ENCODE measurements around the gene POLD1.
"Not testable (repeated sequence)": the region's sequence is repeated elsewhere in the genome, so short reads cannot be mapped to it uniquely, and the experiment has no call there.

The POLD1 gene

DNA sequence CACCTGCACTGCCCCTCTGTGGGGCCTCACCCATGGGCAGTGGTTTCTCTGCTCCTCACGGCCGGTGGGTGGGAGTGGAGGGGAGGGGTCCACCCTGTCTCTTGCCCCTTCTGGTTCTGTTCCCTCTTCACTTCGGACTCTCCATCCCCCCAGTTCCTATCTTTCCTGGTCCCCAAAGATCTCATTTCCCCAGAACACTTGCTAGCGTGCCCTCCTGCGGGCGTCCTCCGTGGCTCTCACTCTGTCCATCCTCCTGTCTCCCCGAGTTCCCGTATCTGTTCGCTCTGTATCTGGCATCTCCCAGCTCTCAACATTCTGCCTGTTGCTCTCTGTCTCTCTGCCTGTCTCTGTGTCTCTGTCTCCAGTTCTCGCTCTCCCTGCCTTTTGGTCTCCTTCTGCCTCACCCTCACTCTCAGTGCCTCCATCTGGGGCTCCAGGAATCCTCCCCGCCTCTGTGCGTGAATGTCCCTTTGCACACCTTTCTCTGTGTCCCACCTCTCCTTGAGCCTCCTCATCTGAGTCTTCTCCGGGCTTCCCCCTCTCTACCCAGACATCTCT, 35.0 kb downstream of the POLD1 start:
- DNase-seq: no peak

GRCh38 chr19:50419580-50420035, 35.5 kb downstream of the POLD1 start:
- no peak for DNase-seq

DNA sequence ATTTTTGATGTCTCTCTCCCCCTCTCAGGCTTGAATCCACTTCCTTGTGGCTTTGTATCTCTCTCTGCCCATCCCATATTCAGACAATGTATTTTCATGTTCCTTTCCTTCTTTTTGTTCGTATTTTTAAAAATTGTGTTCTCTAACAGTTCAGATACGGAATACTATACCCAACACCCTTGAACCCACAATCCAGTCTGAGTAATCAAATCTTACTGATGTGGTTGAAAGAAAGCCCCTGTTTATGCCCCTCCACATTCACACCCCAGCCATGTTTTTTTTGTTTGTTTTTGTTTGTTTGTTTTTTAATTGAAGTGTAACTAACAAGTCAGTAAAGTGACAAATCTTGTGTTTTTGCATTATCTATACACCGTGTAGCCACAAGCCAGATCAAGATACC, 36.0 kb downstream of the POLD1 start:
- no peak for DNase-seq

DNA sequence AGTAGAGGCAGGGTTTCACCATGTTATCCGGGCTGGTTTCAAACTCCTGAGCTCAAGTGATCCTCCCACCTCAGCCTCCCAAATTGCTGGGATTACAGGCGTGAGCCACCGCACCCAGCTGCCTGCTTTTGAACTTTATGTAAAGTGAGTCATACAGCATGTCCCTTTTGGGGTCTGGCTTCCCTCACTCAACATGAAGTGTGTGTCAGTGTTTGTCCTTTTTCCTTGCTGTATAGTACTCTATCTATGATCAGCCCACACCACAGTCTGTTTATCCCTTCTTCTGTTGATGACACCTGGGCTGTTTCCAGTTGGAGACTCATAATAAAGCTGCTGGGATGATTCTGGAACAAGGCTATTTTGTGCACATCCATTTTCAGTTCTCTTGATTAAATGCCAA, 36.7 kb downstream of the POLD1 start:
- DNase-seq: no peak

DNA sequence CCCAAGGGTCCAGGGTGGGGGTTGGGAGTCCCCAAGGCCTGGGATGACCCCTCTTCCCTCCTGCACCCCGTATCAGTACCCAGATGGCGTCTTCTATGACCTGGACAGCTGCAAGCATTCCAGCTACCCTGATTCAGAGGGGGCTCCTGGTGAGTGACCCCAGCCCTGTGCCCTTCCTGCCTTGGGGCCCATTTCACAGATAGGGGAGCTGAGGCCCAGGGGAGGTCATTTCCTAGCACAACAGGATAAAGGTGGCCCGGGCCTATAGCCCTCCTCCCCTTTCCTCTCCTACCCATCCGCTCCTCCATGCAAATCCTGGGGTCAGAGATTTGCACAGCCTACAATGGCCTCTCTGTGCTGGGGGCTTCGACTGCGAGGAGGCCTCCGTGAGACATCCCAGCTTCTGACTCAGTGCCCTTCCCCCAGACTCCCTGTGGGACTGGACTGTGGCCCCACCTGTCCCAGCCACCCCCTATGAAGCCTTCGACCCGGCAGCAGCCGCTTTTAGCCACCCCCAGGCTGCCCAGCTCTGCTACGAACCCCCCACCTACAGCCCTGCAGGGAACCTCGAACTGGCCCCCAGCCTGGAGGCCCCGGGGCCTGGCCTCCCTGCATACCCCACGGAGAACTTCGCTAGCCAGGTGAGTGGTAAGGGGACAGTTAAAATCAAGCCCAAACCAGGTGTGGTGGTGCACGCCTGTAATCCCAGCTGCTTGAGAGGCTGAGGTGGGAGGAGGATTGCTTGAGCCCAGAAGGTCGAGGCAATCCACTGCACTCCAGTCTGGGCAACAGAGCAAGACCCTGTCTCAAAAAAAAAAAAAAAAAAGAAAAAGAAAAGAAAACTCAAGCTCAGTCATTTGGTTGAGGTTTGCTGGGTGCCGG, 38.5 kb downstream of the POLD1 start:
- no peak for DNase-seq

DNA sequence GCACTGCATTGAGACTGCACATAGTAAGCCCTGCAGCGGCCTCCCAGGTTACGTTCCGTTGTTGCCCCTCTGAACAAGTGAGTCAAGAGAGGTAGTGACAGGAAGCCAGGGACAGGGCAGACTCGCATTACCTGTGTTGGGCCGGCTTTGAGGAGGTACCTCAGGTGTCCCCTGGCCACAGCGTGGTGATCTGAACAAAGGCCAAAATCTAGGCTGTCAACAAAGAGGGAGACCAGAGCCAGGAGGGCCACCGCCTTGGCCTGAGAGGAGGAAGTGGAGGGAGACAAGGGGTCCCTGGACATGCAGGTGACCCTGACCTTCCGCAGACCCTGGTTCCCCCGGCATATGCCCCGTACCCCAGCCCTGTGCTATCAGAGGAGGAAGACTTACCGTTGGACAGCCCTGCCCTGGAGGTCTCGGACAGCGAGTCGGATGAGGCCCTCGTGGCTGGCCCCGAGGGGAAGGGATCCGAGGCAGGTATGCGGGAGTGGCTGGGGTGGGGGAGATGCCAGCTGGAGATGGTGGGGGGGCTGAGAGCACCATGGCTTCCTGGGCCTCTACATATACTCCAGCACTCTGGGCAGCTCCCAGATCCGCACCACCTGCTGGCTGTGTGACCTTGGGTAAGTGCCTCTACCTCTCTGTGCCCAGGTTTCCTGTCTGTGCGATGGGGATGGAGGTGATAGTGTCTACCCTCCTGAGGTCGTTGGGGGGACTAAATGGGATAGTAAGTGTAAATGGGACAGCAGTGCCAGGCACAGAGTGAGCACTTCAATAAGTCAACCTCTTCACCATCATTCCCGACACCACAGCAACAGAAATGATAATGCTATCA, 39.3 kb downstream of the POLD1 start:
- no peak for DNase-seq

GRCh38 chr19:50425581-50425980, 41.4 kb downstream of the POLD1 start:
- no peak for DNase-seq

- DNase-seq: no peak
Observed at GRCh38 chr19:50427318-50427925, 43.3 kb downstream of the POLD1 start.

GRCh38 chr19:50427997-50428425, 43.9 kb downstream of the POLD1 start:
- no peak for DNase-seq

GRCh38 chr19:50428772-50429463, 44.8 kb downstream of the POLD1 start:
- no peak for DNase-seq

GRCh38 chr19:50430888-50431342, 46.8 kb downstream of the POLD1 start:
- no peak for DNase-seq

GRCh38 chr19:50431343-50432220, 47.4 kb downstream of the POLD1 start:
- no peak for DNase-seq

DNA sequence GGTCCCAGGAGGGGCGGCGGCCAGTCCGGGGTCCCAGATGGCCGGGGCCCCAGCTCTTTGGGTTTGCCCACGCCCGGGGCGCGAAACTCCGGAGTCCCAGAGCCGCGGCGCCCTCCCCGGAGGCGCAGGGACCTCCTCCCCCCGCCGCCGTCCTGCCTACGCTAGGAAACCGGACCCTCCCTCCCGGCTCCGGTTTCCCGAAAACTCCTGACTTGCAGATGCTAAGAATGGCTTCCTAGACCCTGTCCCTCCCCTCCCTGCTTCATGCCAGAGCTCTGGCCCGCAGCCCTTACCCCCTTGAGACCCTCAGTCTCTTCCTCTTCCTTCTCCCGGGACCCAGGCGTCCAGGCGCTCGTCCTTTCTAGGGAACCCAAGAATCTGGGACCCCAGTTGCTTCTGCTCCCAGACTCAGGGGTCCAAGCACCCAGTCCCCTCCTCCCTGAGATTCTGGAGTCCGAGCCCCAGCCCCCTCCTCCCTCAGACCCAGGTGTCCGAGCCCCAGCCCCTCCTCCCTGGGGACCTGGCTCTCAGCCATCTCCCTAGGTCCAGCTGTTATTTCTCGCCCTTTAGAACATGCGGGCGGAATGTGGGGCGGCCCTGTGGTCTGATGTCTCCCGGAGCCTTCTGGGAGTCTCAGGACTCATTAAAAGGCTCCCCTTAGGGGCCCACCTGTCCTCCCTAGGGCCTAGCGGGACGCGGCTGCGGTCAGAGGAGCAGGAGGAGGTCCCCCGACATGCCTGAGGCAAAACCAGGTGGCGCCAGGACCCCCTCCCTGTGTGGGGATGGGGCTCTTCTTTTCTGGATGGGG, 48.3 kb downstream of the POLD1 start, which contains the start of gene MYBPC2:
Gene MYBPC2 (plus strand): TSS at position 672 of the 808 bp plus-strand sequence. CDS start 62 bp downstream, at position 734.
- no peak for DNase-seq

DNA sequence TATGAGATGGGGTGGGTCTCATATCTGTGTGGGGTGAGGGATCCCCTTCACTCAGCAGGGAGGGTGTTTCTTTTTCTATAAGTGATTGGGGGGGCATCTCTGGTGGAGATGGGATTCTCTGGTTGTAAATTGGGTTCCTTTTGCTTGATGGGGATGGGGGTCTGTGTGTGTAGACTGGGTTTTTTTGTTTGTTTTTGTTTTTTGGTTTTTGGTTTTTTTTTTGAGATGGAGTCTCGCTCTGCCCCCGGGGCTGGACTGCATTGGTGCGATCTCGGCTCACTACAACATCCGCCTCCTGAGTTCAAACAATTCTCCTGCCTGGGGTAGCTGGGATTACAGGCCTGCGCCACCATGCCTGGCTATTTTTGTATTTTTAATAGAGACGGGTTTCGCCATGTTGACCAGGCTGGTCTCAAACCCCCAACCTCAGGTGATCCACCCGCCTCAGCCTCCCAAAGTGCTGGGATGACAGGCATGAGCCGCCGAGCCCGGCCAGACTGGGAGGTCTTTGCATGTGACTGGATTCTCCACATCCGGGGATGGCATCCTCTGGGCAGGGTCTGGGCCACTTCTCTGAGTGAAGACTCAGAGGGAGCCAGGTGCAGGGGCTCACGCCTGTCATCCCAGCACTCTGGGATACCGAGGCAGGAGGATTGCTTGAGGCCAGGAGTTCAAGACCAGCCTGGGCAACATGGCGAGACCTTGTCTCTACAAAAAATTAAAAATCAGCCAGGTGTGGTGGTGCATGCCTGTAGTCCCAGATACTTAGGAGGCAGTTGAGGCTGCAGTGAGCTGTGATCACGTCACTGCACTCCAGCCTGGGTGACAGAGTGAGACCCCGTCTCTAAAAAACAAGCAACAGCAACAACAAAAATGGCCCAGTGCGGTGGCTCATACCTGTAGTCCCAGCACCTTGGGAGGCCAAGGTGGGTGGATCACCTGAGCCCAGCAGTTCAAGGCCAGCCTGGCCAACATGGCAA, 49.3 kb downstream of the POLD1 start:
- no peak for DNase-seq

- DNase-seq: no peak
Observed at GRCh38 chr19:50434525-50434924, 50.4 kb downstream of the POLD1 start.

- no peak for DNase-seq
Observed at GRCh38 chr19:50435221-50435620, 51.1 kb downstream of the POLD1 start.

GRCh38 chr19:50435627-50436026, 51.5 kb downstream of the POLD1 start:
- no peak for DNase-seq

DNA sequence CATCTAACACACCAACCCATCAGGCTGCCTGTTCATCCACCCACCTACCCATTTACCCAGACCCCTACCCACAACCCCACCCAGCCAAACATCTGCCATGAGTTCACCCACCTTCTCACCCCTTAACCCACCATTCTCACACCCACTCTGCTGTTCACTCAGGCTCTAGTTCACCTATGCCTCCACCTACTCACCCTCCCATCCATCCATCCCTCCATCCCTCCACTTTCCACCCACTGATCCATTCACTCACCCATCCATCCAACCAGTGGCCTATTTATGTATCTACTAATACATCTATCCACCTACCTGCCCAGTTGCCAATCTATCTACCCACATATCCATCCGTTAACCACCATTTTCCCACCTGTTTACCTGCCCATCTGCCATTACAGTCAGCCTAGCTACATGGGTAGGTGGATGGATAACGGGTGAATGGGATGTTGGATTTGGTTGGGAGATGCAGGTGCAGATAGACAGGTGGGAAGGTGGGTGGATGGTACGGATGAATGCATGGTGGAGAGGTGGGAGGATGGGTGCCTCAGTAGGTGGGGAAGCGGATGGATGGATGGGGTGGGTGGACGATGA, 53.8 kb downstream of the POLD1 start:
- DNase-seq: no peak

DNA sequence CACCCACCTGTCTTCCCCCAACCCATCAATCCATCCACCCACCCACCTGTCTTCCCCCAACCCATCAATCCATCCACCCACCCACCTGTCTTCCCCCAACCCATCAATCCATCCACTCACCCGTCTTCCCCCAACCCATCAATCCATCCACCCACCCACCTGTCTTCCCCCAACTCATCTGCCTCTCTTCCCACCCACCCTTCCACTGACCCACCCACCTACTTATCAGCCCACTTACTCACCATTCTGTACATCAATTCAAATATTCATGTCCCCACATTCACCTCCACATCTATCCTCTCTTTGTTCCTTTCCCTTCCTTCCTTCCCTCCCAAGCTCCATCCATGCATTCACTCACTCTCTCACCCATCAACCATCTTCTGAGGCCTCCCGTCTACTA, 55.0 kb downstream of the POLD1 start:
- DNase-seq: not testable (repeated sequence)

Measured in cortex of kidney (tissue), 1 donor.